ENCODE results near the gene SCGB1A1. TPM values are rescaled to one million over a fixed set of nuclear protein-coding genes. Genes with fewer than 3 reads are reported as not detected.
"Not testable (repeated sequence)": the region's sequence is repeated elsewhere in the genome, so short reads cannot be mapped to it uniquely, and the experiment has no call there.

Gene SCGB1A1
- total and polyA plus RNA-seq, 2 donors (not counting 1 experiment from before 2014, with no cell fraction given), result not detected

GRCh38 chr11:62380821-62381245 is 38.0 kb upstream of the SCGB1A1 start:
- H3K36me3 ChIP-seq (replicated peaks in 1 of 2; ENCODE audit: control extremely low read depth in 1 of 2, control insufficient read depth in 1 of 2, extremely low read depth in 1 of 2, insufficient read depth in 2 of 2, low read length in 1 of 2); H3K27ac ChIP-seq (ENCODE audit: low read length in 2 of 2); H3K9me3 ChIP-seq (ENCODE audit: control extremely low read depth in 1 of 3, control insufficient read depth in 2 of 3, insufficient read depth in 1 of 3, low read length in 2 of 3); H4K20me1 ChIP-seq (ENCODE audit: control insufficient read depth, insufficient read depth, low read length, poor library complexity, severe bottlenecking); H3K27me3 Mint-ChIP-seq; POLR2A ChIA-PET; H3K9me3 Mint-ChIP-seq (ENCODE audit: insufficient read depth); H3K4me1 ChIP-seq (ENCODE audit: control insufficient read depth in 2 of 2, insufficient read depth in 2 of 2, low read length in 2 of 2); H3K4me3 Mint-ChIP-seq; H3K27ac Mint-ChIP-seq; H3K4me2 ChIP-seq (replicated peaks; ENCODE audit: low read depth, low read length, poor library complexity, severe bottlenecking); H3K9ac ChIP-seq (ENCODE audit: low read length); H3K4me1 Mint-ChIP-seq; H3K4me3 ChIP-seq (ENCODE audit: control extremely low read depth in 1 of 5, extremely low read depth in 1 of 5, insufficient read depth in 1 of 5, low read depth in 2 of 5, low read length in 4 of 5); H3K79me2 ChIP-seq (ENCODE audit: control insufficient read depth, insufficient read depth, low read length); H3K27me3 ChIP-seq (replicated peaks in 1 of 4; ENCODE audit: control extremely low read depth in 1 of 4, control insufficient read depth in 3 of 4, insufficient read depth in 4 of 4, low read length in 3 of 4): not testable (repeated sequence)
- intact Hi-C loops (cut with micrococcal nuclease), result loop anchor here (1.0 kb wide), 2 partner anchors 12 to 313 kb away; no protein-coding TSS in a partner anchor
- ATAC-seq (ENCODE audit: low read depth), result peak; percentile 84
- TF ChIP-seq CTCF (IDR thresholded peaks at IDR 0.05), result peak; percentile 90
- DNase-seq, result peak; percentile 80
- CTCF ChIA-PET, result interaction anchor here (0.7 to 1.6 kb wide), 9 partner anchors 8 to 584 kb away, joined by 3 to 11 read pairs (median 4); no protein-coding TSS in a partner anchor
- H2AFZ ChIP-seq (ENCODE audit: insufficient read depth, low read depth, low read length, poor library complexity, severe bottlenecking), result peak overlapping the region; percentile 8
- 2% methylated on average over 9 of the region's 12 CpGs for WGBS (ENCODE audit: insufficient coverage)

- intact Hi-C loops (cut with micrococcal nuclease), result no loop called here
- H2AFZ ChIP-seq (ENCODE audit: insufficient read depth, low read depth, low read length, poor library complexity, severe bottlenecking), result no peak overlapping the region
- DNase-seq (no peak), ATAC-seq (ENCODE audit: low read depth) (no peak)
- H3K27me3 Mint-ChIP-seq, result no peaks in the 10 kb centered on the region
- H3K9ac ChIP-seq (ENCODE audit: low read length), result no peak overlapping the region
- ChIA-PET CTCF (interaction anchor here (1.1 kb wide), 1 partner anchor 9 kb away, joined by 3 read pairs; no protein-coding TSS in a partner anchor), POLR2A (no interaction called here)
- peaks cover 5% of the 10 kb centered on the region for H3K4me1 Mint-ChIP-seq
- H3K27ac ChIP-seq (ENCODE audit: low read length in 2 of 2), result no peak overlapping the region
- no peaks in the 10 kb centered on the region for H3K27me3 ChIP-seq (replicated peaks in 1 of 4; ENCODE audit: control extremely low read depth in 1 of 4, control insufficient read depth in 3 of 4, insufficient read depth in 4 of 4, low read length in 3 of 4)
- no peaks in the 10 kb centered on the region for H4K20me1 ChIP-seq (ENCODE audit: control insufficient read depth, insufficient read depth, low read length, poor library complexity, severe bottlenecking)
- H3K4me1 ChIP-seq (ENCODE audit: control insufficient read depth in 2 of 2, insufficient read depth in 2 of 2, low read length in 2 of 2), result peaks cover 0 to 6% of the 10 kb centered on the region in 2 donors
- no peaks in the 10 kb centered on the region for H3K79me2 ChIP-seq (ENCODE audit: control insufficient read depth, insufficient read depth, low read length)
- no peak overlapping the region for H3K4me3 ChIP-seq (ENCODE audit: control extremely low read depth in 1 of 5, extremely low read depth in 1 of 5, insufficient read depth in 1 of 5, low read depth in 2 of 5, low read length in 4 of 5)
- H3K36me3 ChIP-seq (replicated peaks in 1 of 2; ENCODE audit: control extremely low read depth in 1 of 2, control insufficient read depth in 1 of 2, extremely low read depth in 1 of 2, insufficient read depth in 2 of 2, low read length in 1 of 2), result no peaks in the 10 kb centered on the region
- H3K4me2 ChIP-seq (replicated peaks; ENCODE audit: low read depth, low read length, poor library complexity, severe bottlenecking), result no peak overlapping the region
- TF ChIP-seq CTCF (IDR thresholded peaks at IDR 0.05) (no peak), EZH2 (IDR thresholded peaks at IDR 0.05; ENCODE audit: borderline replicate concordance, insufficient read depth, low read depth, low read length, poor library complexity, severe bottlenecking) (no peak)
- no peak overlapping the region for H3K27ac Mint-ChIP-seq
- no peaks in the 10 kb centered on the region for H3K9me3 ChIP-seq (ENCODE audit: control extremely low read depth in 1 of 3, control insufficient read depth in 2 of 3, insufficient read depth in 1 of 3, low read length in 2 of 3)
- no peaks in the 10 kb centered on the region for H3K9me3 Mint-ChIP-seq (ENCODE audit: insufficient read depth)
- no peak overlapping the region for H3K4me3 Mint-ChIP-seq
- 100% methylated on average over 1 of the region's 6 CpGs for WGBS (ENCODE audit: insufficient coverage)
These were observed 35.0 kb upstream of the SCGB1A1 start for GRCh38 chr11:62383822-62384221.

- intact Hi-C loops (cut with micrococcal nuclease); H3K4me1 ChIP-seq (ENCODE audit: control insufficient read depth in 2 of 2, insufficient read depth in 2 of 2, low read length in 2 of 2); H3K36me3 ChIP-seq (replicated peaks in 1 of 2; ENCODE audit: control extremely low read depth in 1 of 2, control insufficient read depth in 1 of 2, extremely low read depth in 1 of 2, insufficient read depth in 2 of 2, low read length in 1 of 2); H3K9me3 ChIP-seq (ENCODE audit: control extremely low read depth in 1 of 3, control insufficient read depth in 2 of 3, insufficient read depth in 1 of 3, low read length in 2 of 3); H3K4me1 Mint-ChIP-seq; H3K27me3 Mint-ChIP-seq; H3K9me3 Mint-ChIP-seq (ENCODE audit: insufficient read depth); H3K4me2 ChIP-seq (replicated peaks; ENCODE audit: low read depth, low read length, poor library complexity, severe bottlenecking); H3K27me3 ChIP-seq (replicated peaks in 1 of 4; ENCODE audit: control extremely low read depth in 1 of 4, control insufficient read depth in 3 of 4, insufficient read depth in 4 of 4, low read length in 3 of 4); H3K27ac Mint-ChIP-seq; CTCF ChIA-PET; H3K4me3 ChIP-seq (ENCODE audit: control extremely low read depth in 1 of 5, extremely low read depth in 1 of 5, insufficient read depth in 1 of 5, low read depth in 2 of 5, low read length in 4 of 5); H3K9ac ChIP-seq (ENCODE audit: low read length); H3K4me3 Mint-ChIP-seq; H4K20me1 ChIP-seq (ENCODE audit: control insufficient read depth, insufficient read depth, low read length, poor library complexity, severe bottlenecking); H3K79me2 ChIP-seq (ENCODE audit: control insufficient read depth, insufficient read depth, low read length); H2AFZ ChIP-seq (ENCODE audit: insufficient read depth, low read depth, low read length, poor library complexity, severe bottlenecking); DNase-seq; ATAC-seq (ENCODE audit: low read depth); H3K27ac ChIP-seq (ENCODE audit: low read length in 2 of 2): not testable (repeated sequence)
- POLR2A ChIA-PET, result interaction anchor here (0.6 kb wide), 1 partner anchor 367 kb away, joined by 3 read pairs; no protein-coding TSS in a partner anchor
- WGBS (ENCODE audit: insufficient coverage), result no CpG with 5 or more reads among the region's 3 CpGs
These were observed 32.8 kb upstream of the SCGB1A1 start for GRCh38 chr11:62386083-62386482.

Data from B cell (primary cell).